Activated T-cell treated with anti-CD3 and anti-CD28 coated beads for 1 hour (primary cell): ENCODE measurements around the gene SMURF2.
"Not testable (repeated sequence)": the region's sequence is repeated elsewhere in the genome, so short reads cannot be mapped to it uniquely, and the experiment has no call there.

ENCODE experiments used
- DNase-seq: peaks from one replicate; pipeline ENCODE4 v3.0.0-alpha.2; 2020; ENCODE audit warnings: low read depth

SMURF2 gene

DNA sequence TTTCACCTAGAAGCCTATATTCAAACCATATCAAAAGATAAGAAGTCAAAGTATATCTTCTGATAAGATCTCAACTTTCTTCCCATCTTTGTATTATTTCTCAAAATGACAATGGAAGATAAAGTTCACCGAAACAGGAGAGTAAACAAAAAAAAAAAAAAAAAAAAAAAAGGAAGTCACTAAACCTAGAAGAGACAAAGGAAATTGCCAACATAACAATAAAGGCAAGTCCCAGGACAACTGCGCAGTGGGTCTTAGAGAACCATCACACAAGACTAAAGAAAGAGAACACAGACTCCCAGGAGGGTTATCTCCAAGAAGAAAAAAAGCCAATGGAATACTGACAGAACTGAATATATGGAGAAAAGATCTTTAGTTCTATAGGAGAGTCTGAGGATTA, 65.7 kb downstream of the SMURF2 start:
- no peak for DNase-seq

DNA sequence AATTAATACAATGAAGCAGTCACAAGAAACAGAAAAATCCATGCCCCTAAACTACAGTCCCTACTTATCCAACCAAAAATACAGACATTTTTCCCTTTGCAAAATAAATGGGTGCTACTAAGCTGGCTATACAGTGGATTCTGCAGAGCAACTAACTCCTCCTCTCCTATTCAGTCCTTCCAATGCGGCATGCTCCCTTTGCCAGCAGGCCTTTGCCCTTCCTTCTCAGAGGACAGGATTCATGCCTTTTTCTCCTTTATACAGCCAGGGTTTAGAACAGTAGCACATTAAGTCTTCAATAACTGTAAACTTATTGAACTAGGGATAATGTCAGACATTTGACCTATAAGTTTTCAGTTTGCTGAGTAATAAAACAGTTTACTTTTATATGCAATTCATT, 70.2 kb downstream of the SMURF2 start:
- no peak for DNase-seq

DNA sequence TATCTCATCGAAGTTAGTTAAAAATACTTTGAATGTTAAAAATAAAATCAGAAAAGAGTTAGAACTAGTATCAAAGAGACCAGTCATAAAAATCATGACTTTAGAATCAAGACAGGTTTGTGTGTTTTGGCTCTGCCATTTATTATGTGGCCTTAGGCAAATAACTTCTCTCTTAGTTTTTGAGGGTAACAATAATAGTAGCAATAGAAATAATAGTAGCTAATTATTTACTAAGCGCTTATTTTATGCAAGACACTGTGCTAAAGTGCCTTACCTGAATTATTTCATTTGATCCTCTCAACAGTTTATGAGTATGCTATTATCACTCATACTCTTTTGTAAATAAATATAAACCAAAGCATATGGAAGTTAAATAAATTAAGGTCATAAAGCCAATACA, 77.0 kb downstream of the SMURF2 start:
- DNase-seq = no peak

DNA sequence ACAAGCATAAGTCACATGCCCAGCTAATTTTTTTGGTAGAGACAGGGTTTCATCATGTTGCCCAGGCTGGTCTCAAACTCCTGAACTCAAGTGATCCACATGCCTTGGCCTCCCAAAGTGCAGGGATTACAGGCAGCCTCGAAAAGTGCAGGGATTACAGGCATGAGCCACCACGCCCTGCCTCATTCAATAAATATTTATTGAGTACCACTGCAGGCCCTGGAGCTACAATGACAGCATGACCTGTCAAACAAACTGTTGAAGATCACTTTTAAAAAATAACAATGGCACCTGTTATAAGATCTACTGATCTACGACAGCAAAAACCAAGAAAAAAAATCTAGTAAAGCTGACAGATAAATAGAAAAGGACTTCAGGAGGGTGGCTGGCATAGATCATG, 79.1 kb downstream of the SMURF2 start:
- no peak for DNase-seq

DNA sequence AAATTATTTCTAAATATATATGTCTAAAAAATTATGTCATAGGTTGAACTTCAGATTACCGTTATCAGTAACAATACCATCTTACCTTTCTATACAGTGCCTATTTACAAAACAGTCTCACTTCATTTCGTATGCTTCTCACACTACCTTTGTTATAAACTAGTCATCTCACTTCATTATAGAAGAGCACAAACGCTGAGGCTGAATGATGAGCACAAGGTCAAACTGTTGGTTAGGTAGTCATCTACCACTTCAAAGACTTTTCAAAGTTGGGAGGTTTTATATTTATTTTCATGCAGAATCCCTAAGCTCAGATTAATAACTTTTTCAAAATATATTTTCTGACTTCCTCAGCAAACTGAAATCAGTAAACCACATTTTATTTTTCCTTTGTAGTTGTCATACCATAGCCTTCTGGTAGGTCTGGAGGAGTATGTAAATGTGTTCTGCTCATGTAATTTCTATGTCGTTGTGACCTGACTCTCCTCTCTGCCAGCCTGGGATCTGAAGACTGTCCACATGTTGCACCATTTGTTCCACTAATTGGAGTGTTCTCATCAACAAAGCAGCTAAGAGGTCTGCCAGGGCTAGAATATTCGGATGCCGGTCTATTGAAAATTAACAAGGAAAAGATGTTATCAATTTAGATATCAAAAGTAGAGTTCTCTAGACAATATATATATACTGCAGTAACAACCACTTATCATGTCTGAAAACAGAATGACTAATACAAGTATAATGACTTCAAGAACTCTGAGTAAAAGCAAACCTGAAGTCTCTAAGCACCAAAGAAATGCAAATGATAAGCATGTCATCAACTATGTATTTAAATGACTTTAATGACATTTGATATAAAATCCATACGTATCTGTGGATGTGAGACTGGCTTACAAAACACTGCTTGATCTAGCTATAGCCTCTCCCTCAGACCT, 81.5 kb downstream of the SMURF2 start:
- DNase-seq = no peak

DNA sequence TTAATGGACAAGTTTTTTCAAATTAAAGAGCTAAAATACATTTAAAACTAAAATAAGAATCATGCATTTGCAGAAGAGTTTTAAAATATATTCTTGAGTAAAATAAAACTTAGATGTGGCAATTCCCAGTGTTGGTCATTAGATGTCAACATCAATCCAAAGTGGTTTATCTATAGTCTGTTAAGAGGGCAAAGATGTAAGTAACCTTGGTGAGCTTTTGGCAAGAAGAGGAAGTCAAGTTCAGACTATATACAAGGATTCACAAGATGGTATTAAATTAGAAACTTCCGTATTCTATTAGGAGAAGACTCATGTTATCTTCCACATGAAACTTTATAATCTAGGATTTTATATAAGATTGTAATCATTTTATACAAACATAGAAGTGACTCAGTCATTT, 82.2 kb downstream of the SMURF2 start:
- no peak for DNase-seq

DNA sequence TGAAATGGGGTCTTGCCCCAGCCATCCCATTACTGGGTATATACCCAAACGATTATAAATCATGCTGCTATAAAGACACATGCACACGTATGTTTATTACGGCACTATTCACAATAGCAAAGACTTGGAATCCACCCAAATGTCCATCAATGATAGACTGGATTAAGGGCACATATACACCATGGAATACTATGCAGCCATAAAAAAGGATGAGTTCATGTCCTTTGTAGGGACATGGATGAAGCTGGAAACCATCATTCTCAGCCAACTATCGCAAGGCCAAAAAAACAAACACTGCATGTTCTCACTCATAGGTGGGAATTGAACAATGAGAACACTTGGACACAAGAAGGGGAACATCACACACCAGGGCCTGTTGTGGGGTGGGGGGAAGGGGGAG, 85.1 kb downstream of the SMURF2 start:
- not testable (repeated sequence) for DNase-seq

DNA sequence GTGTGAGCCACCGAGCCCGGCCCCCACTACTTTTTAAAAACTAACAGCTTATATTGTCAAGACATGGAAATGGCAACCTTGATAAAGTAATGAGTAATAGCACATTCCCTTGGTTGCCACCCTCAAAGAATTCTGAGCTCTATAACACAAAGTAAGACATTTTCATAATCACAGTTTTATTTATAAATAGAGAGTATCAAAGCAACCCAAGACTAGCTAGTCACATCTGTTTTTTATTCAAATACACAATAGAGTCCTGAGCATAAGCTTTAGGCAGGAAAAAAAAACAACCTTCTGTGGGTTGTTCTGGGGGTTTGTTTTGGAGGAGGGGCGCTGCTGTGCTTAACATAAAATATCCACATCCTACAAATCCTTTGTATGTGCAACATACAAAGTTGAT, 86.7 kb downstream of the SMURF2 start:
- DNase-seq = no peak

DNA sequence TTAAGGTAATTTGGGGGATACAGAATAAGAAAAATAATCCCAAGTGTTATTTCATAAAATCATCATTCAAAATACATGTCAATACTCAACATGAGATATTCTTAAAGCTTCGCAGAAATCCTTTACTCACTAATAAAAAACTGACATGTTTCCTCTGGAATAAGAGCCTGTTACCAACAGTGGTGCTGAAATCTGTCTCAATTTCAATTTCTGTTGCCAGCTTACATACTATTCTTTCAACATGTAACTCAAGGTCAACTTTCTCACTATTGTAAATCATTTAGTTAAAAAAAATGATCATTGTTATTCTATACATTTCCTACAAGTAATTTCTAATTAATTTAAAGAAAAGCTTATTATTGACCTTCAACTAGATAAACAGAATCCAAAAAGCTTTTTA, 87.5 kb downstream of the SMURF2 start:
- no peak for DNase-seq

DNA sequence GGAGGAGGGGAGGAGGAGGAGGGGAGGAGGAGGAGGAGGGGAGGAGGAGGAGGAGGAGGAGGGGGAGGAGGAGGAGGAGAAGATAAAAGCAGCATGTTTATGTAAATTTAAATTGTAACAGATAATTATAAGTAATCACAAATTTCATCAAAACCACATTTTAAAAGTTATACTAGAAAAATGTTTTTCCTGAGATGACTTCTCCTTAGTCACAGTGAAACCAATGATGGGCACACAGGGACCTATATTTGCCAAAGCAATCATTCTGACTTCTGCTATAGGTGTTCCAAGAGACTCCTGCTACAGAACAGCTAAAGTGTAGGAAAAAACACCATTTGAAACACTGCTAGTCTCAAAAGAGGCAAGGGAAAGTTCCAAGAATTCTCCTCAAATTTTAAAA, 88.9 kb downstream of the SMURF2 start:
- DNase-seq = no peak

DNA sequence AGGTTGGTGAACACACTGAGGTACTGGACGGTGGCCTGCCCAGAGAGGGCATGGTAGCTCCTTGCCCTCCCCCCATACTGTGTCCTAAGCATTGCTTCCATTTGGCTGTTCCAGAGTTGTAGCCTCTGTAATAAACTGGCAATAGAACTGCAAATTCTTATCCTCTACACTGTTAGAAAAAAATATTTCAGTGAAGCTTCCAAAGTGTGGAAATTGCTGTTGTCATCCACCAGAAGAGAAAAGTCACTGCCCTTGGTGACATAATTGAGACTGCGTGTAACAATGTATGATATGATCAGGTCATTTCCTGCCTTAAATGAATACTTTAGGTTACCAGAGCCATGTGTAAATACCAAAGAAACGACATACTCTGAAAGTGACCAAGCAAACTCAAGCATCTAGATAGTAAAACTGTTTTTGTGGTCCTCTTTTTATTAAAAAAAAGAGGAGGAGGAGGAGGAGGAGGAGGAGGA, 89.4 kb downstream of the SMURF2 start:
- no peak for DNase-seq

DNA sequence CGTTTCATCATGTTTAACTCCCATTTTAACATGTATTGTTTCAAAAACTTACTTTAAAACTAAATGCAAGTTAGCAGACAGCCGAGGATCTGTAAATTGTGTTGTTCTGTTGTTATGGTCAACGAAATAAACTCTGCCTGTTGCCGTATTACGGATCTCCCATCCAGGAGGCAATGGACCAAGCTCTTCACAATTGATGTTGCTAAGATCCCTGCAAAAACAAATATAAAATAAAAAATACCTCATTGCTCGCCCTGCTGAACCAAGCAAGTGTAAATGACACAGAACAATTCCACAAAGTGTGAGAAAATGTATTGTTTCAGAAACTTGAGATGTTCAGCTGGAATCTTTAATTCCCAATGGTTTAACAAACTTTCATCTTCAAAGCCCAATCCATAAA, 90.4 kb downstream of the SMURF2 start:
- DNase-seq = no peak

DNA sequence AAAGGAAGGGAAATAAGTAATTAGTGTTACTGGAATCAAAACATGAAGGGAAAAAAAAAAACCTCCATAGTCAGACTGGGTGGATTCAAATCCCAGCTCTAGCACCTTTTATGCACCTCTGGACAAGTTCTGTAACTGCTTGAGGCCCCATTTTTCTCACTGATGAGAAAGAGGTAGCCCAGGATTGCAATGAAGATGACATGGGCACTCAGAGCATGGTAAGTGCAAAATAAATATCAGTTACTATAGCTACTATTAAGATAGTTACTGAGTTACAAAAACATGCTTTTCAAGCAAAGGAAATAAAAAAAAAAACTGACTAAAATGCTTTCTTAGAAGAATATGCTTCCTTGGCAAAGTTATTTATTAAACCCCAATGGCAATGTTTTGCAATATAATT, 96.5 kb downstream of the SMURF2 start:
- DNase-seq = no peak

DNA sequence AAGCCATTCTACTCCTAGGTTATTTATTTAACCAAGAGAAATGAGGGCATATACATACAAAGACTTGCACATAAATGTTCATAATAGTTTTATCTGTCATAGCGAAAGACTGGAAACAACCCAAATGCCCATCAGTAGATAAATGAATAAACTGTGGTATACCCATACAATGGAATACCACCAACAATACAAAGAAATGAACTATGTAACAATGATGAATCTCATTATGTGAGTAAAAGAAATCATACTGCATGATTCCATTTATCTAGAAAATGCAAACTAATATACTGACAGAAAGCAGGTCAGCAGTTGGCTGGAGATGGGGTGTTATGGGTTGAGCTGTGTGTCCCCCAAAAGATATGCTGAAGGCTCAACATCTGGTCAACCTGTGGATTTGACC, 98.0 kb downstream of the SMURF2 start:
- no peak for DNase-seq

DNA sequence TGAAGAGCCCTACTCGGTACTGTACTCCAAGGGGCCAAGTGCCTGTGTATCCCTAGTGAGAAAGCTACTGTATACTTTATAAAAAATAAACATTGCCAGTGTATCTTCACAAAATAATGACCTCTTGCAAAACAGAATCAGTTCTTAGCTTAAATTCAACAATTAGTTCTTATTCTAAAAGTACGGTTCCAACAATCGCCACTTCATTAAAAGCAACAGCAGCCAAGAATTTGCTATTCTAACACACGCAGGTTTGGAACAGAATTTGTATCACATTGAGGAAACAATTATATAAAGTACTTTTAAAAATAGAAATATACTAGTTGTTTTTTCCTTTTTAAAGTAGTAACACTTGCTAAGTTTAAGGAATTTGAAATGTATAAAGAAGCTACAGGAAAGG, 106.8 kb downstream of the SMURF2 start:
- no peak for DNase-seq

DNA sequence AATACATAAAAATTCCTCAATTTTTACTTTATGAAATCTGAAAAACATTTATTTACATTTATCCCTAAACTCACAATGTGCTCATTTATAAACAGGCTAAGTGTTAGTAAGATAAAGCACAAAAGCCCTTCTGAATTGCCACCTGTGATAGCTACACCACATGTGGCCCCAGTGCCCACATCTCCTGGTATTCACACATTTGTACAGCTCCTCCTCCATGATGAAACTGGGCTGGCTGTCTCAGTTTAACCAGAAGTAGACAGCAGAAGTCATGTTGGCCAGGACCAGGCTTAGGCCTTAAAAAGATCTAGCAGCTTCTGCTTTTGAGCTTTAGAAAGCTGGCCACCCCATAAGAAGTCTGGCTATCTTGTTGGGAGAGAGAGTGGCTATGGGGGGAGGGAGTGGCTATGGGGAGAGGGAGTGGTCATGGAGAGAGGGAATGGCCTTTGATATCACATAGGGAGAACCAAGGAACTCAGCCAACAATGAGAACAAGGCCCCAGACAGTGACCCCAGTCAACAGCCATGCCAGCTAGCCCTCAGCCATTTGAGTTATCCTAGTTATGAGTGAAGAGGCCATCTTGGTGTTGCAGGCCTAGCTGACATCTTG, 108.0 kb downstream of the SMURF2 start:
- no peak for DNase-seq

DNA sequence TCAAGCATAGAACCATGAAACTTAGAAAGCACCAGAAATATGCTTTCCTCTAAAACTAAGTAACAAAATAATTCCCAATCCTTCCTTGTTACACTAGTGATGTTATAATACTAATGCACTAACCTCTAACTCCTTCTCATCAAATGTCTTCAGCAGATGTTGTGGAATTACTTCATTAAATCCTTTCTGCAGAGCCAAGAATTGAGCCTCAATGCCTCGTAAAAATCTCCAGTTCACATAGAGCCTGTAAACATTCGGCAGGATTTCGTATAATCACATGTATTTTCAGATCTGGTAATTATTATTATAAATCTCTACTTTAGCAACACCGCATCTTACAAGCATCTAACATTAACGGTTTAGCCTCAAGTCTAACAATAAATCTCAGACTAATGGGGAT, 110.6 kb downstream of the SMURF2 start:
- no peak for DNase-seq

DNA sequence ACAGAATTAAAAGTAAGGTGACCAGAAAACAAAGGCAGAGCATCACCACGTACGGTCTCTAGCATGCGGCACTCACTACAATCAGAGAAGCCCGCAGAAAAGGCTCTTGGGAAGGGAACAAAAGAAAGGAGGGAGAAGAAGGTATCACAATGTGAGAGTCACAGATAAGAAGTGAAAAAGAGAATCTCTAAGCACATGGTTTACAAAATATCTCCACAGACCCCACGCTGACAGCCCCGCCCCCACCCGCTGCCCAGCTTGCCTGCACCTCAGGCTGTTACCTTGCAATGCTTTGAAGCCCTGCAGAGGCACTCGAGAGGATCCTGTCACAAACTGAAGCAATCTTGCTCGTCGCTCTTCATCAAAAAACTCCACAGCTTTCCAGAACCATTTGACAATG, 114.8 kb downstream of the SMURF2 start:
- no peak for DNase-seq

DNA sequence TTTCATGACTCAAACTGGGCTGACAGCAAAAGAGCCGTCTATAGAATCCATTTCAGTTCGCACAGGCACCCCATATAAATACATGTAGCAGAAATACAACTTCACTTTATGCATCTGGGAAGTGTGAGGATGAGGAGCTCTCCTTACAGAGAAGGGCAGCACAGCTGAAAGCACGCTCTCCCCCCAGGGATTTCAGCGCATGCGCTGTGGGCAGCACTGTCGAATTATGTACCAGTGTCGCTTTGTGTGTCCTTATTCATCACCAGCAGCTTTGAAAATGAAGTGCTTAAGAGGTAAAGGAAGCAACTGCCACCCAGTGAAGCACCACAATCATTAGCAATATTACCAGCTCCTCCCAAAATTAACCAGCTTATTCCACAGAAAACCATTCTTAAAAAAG, 115.4 kb downstream of the SMURF2 start:
- DNase-seq = no peak

DNA sequence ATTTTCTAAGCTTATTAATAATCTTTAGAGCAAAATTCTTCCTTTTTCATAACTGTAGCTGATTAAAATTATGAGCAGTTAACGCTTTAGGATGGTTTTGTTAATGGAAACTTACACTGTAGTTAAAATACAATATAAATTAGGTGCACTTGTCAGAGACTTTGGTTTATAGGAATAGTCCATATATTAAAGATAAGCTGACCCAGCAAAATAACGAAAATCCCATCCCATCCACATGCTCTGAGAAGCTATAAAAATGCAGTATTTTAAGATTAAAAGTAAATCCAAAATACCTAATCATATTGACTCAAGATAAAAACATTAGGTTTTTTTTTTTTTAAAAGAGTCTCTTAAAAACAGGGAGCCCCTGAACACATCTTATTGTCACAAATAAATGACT, 117.4 kb downstream of the SMURF2 start:
- no peak for DNase-seq

DNA sequence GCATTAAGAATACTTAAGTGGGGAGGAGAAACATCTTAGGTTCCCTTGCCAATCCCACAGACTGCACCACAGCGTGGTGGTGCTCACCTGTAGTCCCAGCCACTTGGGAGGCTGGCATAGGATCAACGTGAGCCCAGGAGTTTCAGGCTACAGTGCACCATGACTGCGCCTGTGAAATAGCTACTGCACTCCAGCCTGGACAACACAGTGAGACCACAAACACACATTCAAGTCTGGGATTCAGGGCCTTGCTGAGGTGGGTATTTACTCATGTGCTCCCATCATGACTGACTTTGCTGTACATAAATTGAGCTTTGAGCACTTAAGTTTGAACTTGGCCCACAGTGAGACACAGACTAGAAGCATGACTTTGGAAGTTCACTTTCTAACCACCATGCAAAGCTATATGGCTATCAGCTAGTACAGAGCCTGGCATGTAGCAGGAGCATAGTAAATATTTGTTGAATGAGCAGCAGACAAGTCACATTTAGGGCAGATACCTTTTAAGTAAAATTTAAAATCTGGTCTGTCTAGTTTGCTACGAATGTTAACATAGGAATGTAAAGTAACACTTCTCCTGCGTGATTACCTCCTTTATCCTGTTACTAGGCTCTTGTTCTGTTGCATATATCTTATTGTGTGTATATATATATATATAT, 121.9 kb downstream of the SMURF2 start:
- DNase-seq = no peak

DNA sequence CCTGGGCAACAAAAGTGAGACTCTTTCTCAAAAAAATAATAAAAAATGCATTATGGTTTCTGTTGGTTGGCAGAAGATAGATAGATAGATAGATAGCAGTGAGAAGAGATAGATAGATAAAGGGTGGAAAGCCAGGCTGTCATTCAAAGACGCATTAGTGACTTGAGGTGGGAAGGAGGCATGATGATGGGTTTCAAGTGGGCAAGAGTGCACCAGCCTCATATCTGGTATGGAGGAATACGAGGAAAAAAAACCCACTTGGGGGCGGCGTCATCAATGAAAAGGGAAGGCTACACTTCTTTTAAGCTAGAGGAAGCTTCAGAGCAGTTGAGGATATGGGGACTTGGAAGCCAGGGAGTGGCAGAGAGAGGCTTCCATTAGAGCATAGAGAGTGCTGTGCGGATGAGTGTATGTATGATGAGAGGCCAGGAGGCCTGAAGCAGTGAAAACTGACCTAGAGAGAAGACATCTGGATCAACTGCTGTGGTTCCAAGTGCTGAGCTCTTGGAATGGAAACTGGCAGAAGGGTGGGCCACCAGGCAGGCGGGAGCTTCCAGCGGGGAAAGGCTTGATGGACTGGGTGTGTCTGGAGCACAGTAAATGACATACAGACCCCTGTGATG, 123.5 kb downstream of the SMURF2 start:
- DNase-seq = no peak

DNA sequence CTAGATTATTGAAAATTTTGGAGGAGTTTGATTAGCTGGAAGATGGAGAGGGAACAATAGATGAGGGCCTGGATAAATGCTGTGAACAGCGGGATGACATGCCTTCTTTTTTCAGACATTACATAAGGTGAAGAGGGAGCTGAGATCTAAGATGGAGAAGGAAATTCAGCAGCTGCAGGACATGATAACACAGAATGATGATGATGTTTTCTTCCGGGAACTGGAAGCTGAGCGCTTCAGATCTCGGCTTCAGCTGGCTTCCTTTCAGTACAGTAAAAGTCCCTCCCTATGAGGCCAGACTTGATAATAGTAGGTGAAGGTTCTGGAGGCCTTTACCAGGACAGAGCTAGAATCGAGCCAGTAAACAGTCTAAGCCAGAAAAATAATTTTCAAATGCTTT, 124.6 kb downstream of the SMURF2 start:
- DNase-seq = no peak
